ENCODE measurements around the gene PPP1R16B.

GRCh38 chr20:38769376-38770295 lies 35.9 kb upstream of the PPP1R16B start:
- TF ChIP-seq POLR2A (IDR thresholded peaks at IDR 0.05; ENCODE audit: low read length) (no peak), GATA1 (IDR thresholded peaks at IDR 0.05; ENCODE audit: low read depth, low read length) (no peak)
